K562 (cell line): ENCODE data around the gene VDAC2. TPM values are rescaled to one million over a fixed set of nuclear protein-coding genes. Genes with fewer than 3 reads are reported as not detected.

Source experiments
- ATAC-seq: fragments of 200-7000 bp; cut with Tn5 transposase; 3 replicates; pipeline ENCODE4 v1.9.1; 2020; ENCODE audit warnings: moderate library complexity
- BruUV-seq: library from RNA; stranded (reverse); fragments of 400-500 nt; replicated peaks from 2 replicates; lab custom pipeline; 2021; lab: Mats Ljungman, UMichigan
- CTCF ChIA-PET: fragments of 300-600 bp; formaldehyde crosslinking; extraction: SDS; loops from one replicate; lab custom pipeline; 2021; ENCODE audit warnings: low intra/inter-chr PET ratio; lab: Yijun Ruan, JAX
- POLR2A ChIA-PET: fragments of 300-600, 350-650 bp; sonication (Branson Sonifier 250); formaldehyde crosslinking; extraction: SDS; loops from one replicate; lab custom pipeline; 2021; ENCODE audit warnings: antibody characterized with exemption, inconsistent platforms; lab: Yijun Ruan, JAX
- DNase-seq, 4 experiments: peaks; one replicate each; pipeline versions ENCODE4 v3.0.0 to v3.0.0-alpha.2; 2011 to 2018; ENCODE audit warnings: low spot score in 3 of 4, mixed read lengths in 3 of 4; ENCODE audit errors: extremely low read depth in 1 of 4
- FAIRE-seq: peaks from 2 replicates; lab custom pipeline; 2011; peaks lifted over from hg19 to GRCh38; lab: Jason Lieb, UNC
- H2AFZ ChIP-seq: 2 replicates; pipeline ENCODE4 v1.6.0; 2011; ENCODE audit warnings: low read depth, low read length, control low read depth, inconsistent platforms
- H3K27ac ChIP-seq: fragments of 200-600 bp; 3 replicates; pipeline ENCODE4 v1.8.0; 2011; ENCODE audit warnings: low read depth, mild to moderate bottlenecking, control low read depth, inconsistent platforms, low read length, moderate library complexity, mixed read lengths; ENCODE audit errors: extremely low read depth
- H3K27me3 ChIP-seq, 2 experiments: fragments of 300-600 bp in 1 of 2; 2 replicates in 1 of 2; 3 replicates in 1 of 2; pipeline versions ENCODE4 v1.6.0 to v1.8.0; 2011; ENCODE audit warnings: inconsistent platforms in 2 of 2, low read length in 2 of 2, mild to moderate bottlenecking in 1 of 2, mixed read lengths in 1 of 2, moderate library complexity in 1 of 2; ENCODE audit not compliant: control insufficient read depth in 2 of 2, insufficient read depth in 2 of 2
- H3K36me3 ChIP-seq: fragments of 300-600 bp; 3 replicates; pipeline ENCODE4 v1.8.0; 2011; ENCODE audit warnings: mild to moderate bottlenecking, low read length, inconsistent platforms; ENCODE audit not compliant: control insufficient read depth, insufficient read depth
- H3K4me1 ChIP-seq, 2 experiments: fragments of 200-600 bp in 1 of 2; replicated peaks in 1 of 2; 2 replicates in 1 of 2; 3 replicates in 1 of 2; pipeline versions ENCODE4 v1.5.1 to v1.8.0; 2011; ENCODE audit warnings: inconsistent platforms in 2 of 2, low read length in 2 of 2, mild to moderate bottlenecking in 1 of 2, mixed read lengths in 1 of 2, moderate library complexity in 1 of 2; ENCODE audit not compliant: control insufficient read depth in 2 of 2, insufficient read depth in 2 of 2
- H3K4me2 ChIP-seq: 2 replicates; pipeline ENCODE4 v1.6.1; 2011; ENCODE audit warnings: low read length, control low read depth, inconsistent platforms, mixed read lengths; ENCODE audit not compliant: insufficient read depth
- H3K4me3 ChIP-seq: fragments of 200-600 bp; sonication (generic), shearing (Covaris generic); 2 replicates; pipeline ENCODE4 v1.5.1; 2016; ENCODE audit warnings: control low read depth, inconsistent platforms
- H3K79me2 ChIP-seq: fragments of 200-600 bp; 3 replicates; pipeline ENCODE4 v1.8.0; 2011; ENCODE audit warnings: low read length, inconsistent platforms; ENCODE audit not compliant: control insufficient read depth, insufficient read depth
- H3K9ac ChIP-seq, 2 experiments: 2 replicates each; pipeline versions ENCODE4 v1.6.0 to v1.6.1; 2011; ENCODE audit warnings: low read depth in 2 of 2, low read length in 2 of 2, control low read depth in 1 of 2, inconsistent platforms in 1 of 2, mild to moderate bottlenecking in 1 of 2, mixed read lengths in 1 of 2; ENCODE audit not compliant: insufficient read depth in 1 of 2
- H3K9me1 ChIP-seq: one replicate; pipeline ENCODE4 v1.6.0; 2011; ENCODE audit warnings: inconsistent platforms, mild to moderate bottlenecking, low read length, moderate library complexity; ENCODE audit not compliant: control insufficient read depth, insufficient read depth
- H3K9me3 ChIP-seq: replicated peaks from 2 replicates; pipeline ENCODE4 v1.5.1; 2011; ENCODE audit warnings: low read depth, low read length, inconsistent platforms; ENCODE audit not compliant: control insufficient read depth, insufficient read depth
- H4K20me1 ChIP-seq: replicated peaks from 2 replicates; pipeline ENCODE4 v1.6.1; 2011; ENCODE audit warnings: low read length, inconsistent platforms, mixed read lengths; ENCODE audit not compliant: control insufficient read depth, insufficient read depth
- ARNT ChIP-seq, 2 experiments: fragments of 450-650 bp; IDR thresholded peaks; 2 replicates each; pipeline ENCODE4 v1.6.1; 2016; ENCODE audit warnings: mild to moderate bottlenecking in 1 of 2
- FOXK1 ChIP-seq: sonication (generic); formaldehyde crosslinking; IDR thresholded peaks from 2 replicates; pipeline ENCODE4 v1.8.0; 2022; ENCODE audit warnings: missing genetic modification reagents, mild to moderate bottlenecking, borderline replicate concordance
- MAZ ChIP-seq, 2 experiments: fragments of 450-650 bp in 1 of 2; sonication (generic) in 1 of 2; formaldehyde crosslinking; IDR thresholded peaks in 1 of 2; conservative IDR thresholded peaks in 1 of 2; 2 replicates each; pipeline versions ENCODE4 v1.4.0 to v1.5.0; 2020; ENCODE audit warnings: mild to moderate bottlenecking in 1 of 2, missing genetic modification reagents in 1 of 2
- MTA3 ChIP-seq: fragments of 450-650 bp; formaldehyde crosslinking; IDR thresholded peaks from 2 replicates; pipeline ENCODE4 v1.6.1; 2017; ENCODE audit warnings: mild to moderate bottlenecking, borderline replicate concordance
- NBN ChIP-seq: fragments of 450-650 bp; IDR thresholded peaks from 2 replicates; pipeline ENCODE4 v1.6.1; 2016; ENCODE audit warnings: low read depth, mild to moderate bottlenecking
- RAD21 ChIP-seq, 2 experiments: fragments of 250-450 bp in 1 of 2; fragments of 450-650 bp in 1 of 2; sonication (Bioruptor Pico) in 1 of 2; formaldehyde crosslinking in 1 of 2; IDR thresholded peaks in 1 of 2; conservative IDR thresholded peaks in 1 of 2; 2 replicates each; pipeline versions ENCODE4 v1.4.0 to v1.8.0; 2020 to 2022; ENCODE audit warnings: mild to moderate bottlenecking in 2 of 2, moderate library complexity in 1 of 2
- SAP30 ChIP-seq: fragments of 200-600 bp; sonication (generic); IDR thresholded peaks from 2 replicates; pipeline ENCODE4 v1.6.1; 2012; ENCODE audit warnings: borderline replicate concordance, low read depth, mild to moderate bottlenecking, moderate library complexity, low read length, control low read depth, inconsistent platforms; ENCODE audit not compliant: insufficient read depth, poor library complexity, severe bottlenecking
- SP1 ChIP-seq: sonication (generic); formaldehyde crosslinking; IDR thresholded peaks from 2 replicates; pipeline ENCODE4 v1.8.1; 2022; ENCODE audit warnings: mild to moderate bottlenecking, missing genetic modification reagents
- TEAD4 ChIP-seq, 2 experiments: sonication (generic) in 1 of 2; formaldehyde crosslinking in 1 of 2; IDR thresholded peaks; 2 replicates each; pipeline versions ENCODE4 v1.6.1 to v1.8.0; 2012 to 2022; ENCODE audit warnings: borderline replicate concordance in 1 of 2, inconsistent platforms in 1 of 2, low read length in 1 of 2, mild to moderate bottlenecking in 1 of 2, missing genetic modification reagents in 1 of 2
- WGBS: fragments of 100-300 bp; shearing (Covaris generic); methylation state at CpG from one replicate; pipeline ENCODE4 v1.1.6; 2016; ENCODE audit warnings: low coverage, mixed read lengths; ENCODE audit not compliant: insufficient coverage; ENCODE audit errors: missing lambda C conversion rate; 5-methylcytosine and 5-hydroxymethylcytosine counted together
- in situ Hi-C: fragments of 300-500 bp; cut with MboI; formaldehyde crosslinking; loops from 4 replicates; pipeline ENCODE4 v1.15.0; 2018; ENCODE audit warnings: inconsistent platforms, mixed read lengths
- intact Hi-C: fragments of 100-400 bp; cut with micrococcal nuclease; formaldehyde crosslinking; loops from 2 replicates; pipeline ENCODE4 v1.14.2; 2022
- polyA plus RNA-seq, 8 experiments: library from polyadenylated mRNA; depleted of rRNA in 4 of 8; stranded (reverse) in 5 of 8; unstranded in 3 of 8; fragments of >200 nt; fragmentation: Nextera tagmentation in 2 of 8; fragmentation: Illumina TruSeq in 1 of 8; extraction: Ambion mirVana in 2 of 8; extraction: Trizol in 1 of 8; gene quantifications; 2 replicates each; pipeline versions ENCODE4 v1.2.1 to v1.2.3, GENCODE V29; 2011 to 2014; ENCODE audit warnings: inconsistent platforms in 1 of 8, missing spikeins in 1 of 8
- total RNA-seq, 7 experiments: library from RNA; depleted of rRNA in 6 of 7; stranded (reverse); fragments of >200 nt in 6 of 7; fragmentation: Illumina TruSeq in 2 of 7; extraction: Trizol in 2 of 7; gene quantifications; 2 replicates each; pipeline versions ENCODE4 v1.2.1 to v1.2.3, GENCODE V29; 2011 to 2021; ENCODE audit warnings: low replicate concordance in 1 of 7
- TF ChIP-seq, protein P1 (sequence below): sonication (generic); formaldehyde crosslinking; IDR thresholded peaks from 2 replicates; pipeline ENCODE4 v1.8.0; 2022; ENCODE audit warnings: mild to moderate bottlenecking, missing genetic modification reagents, borderline replicate concordance
- TF ChIP-seq, protein P2 (sequence below): fragments of 450-650 bp; IDR thresholded peaks from 2 replicates; pipeline ENCODE4 v1.7.1; 2018; ENCODE audit warnings: mild to moderate bottlenecking, low read depth; ENCODE audit not compliant: partially characterized antibody

VDAC2 gene
- total and polyA plus RNA-seq, 9 of the 15 experiments (the other 6 are each of a cell fraction or from before 2014, with no cell fraction given) = 139 to 450 (median 250) TPM

DNA sequence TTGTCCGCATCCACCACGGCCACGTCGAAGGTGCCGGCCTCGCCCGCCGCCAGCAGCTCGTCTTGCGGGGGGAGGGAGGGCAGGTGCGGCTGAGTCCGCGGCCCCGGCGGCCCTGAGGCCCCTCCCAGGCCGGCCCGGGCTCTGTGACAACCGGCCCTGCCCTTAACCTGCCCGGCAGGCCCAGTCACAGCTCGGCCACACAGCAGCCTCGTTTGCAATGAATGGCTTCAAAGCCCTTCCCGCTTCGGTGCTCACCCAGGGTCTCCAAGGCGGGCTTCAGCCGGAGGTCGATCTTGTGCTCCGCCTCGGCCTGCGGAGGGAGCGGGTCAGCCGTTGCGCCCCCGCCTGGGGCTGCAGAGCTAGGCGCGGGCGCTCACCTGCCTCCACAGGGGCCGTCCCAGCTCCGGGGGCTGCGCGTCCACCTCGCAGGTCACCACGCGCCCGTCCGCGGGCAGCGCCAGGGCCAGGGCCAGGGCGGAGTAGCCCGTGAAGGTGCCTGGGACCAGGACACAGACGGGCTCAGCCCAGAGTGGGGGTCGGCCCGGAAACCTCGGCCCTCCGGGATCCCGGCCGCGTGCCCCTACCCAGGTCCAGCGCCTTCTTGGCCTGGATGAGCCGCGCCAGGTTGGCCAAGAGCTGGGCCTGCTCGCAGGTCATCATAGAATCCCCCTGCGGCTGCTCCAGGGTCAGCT, 24.2 kb downstream of the VDAC2 start:
- DNase-seq (peak; percentile 58 to 68 (median 64)), FAIRE-seq (no peak), ATAC-seq (peak; percentile 54)
- Histone ChIP-seq H3K4me3 (peak overlapping the region; percentile 57), H3K36me3 (peaks cover 39% of the 10 kb centered on the region), H3K9me1 (no peaks in the 10 kb centered on the region), H3K4me1 (peaks cover 14 to 42% of the 10 kb centered on the region in 2 experiments), H3K27me3 (no peaks in the 10 kb centered on the region), H3K4me2 (peak overlapping the region; percentile 86), H3K79me2 (peaks cover 37% of the 10 kb centered on the region), H3K27ac (peak overlapping the region; percentile 91), H2AFZ (peak overlapping the region; percentile 95), H3K9ac (peak overlapping the region; percentile 86 to 98), H4K20me1 (no peaks in the 10 kb centered on the region), H3K9me3 (no peaks in the 10 kb centered on the region)
- WGBS = under 1% methylated on average over 54 of the region's 62 CpGs
- ChIA-PET POLR2A (interaction anchor here (0.5 to 4.8 kb wide), 17 partner anchors 10 to 1215 kb away, joined by 3 to 28 read pairs (median 3); partner anchors contain the start of genes SAMD8 and VDAC2), CTCF (interaction anchor here (0.6 to 4.2 kb wide), 10 partner anchors 44 to 991 kb away, joined by 3 to 53 read pairs (median 6); a partner anchor contains a TSS)
- intact Hi-C loops = loop anchor here (1.0 to 10.0 kb wide), 7 partner anchors 47 to 993 kb away; partner anchors contain the start of genes KAT6B and SAMD8
- no TSS peak for BruUV-seq
- in situ Hi-C loops = loop anchor here (10.0 kb wide), 1 partner anchor 990 kb away; no protein-coding TSS in a partner anchor
- no peak; the same call in 1 of the 2 replicates for TF ChIP-seq SP1 (CRISPR knock-in tag)
- peak in 1 of 2 experiments; percentile 29; a peak in 2 of 4 replicates for TF ChIP-seq RAD21 (CRISPR knock-in tag; conservative IDR thresholded peaks at IDR 0.05 in 1 of 2, IDR thresholded peaks at IDR 0.05 in 1 of 2)
- TF ChIP-seq, protein P1, sequence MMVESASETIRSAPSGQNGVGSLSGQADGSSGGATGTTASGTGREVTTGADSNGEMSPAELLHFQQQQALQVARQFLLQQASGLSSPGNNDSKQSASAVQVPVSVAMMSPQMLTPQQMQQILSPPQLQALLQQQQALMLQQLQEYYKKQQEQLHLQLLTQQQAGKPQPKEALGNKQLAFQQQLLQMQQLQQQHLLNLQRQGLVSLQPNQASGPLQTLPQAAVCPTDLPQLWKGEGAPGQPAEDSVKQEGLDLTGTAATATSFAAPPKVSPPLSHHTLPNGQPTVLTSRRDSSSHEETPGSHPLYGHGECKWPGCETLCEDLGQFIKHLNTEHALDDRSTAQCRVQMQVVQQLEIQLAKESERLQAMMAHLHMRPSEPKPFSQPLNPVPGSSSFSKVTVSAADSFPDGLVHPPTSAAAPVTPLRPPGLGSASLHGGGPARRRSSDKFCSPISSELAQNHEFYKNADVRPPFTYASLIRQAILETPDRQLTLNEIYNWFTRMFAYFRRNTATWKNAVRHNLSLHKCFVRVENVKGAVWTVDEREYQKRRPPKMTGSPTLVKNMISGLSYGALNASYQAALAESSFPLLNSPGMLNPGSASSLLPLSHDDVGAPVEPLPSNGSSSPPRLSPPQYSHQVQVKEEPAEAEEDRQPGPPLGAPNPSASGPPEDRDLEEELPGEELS (CRISPR knock-in tag) = peak; percentile 81
- TF ChIP-seq ARNT (IDR thresholded peaks at IDR 0.05) = no peak
- TF ChIP-seq FOXK1 = peak; percentile 89; the same call in 1 of the 2 replicates
- TF ChIP-seq MAZ (CRISPR knock-in tag; conservative IDR thresholded peaks at IDR 0.05 in 1 of 2, IDR thresholded peaks at IDR 0.05 in 1 of 2) = peak in 1 of 2 experiments; percentile 14; a peak in 2 of 4 replicates
- no peak for TF ChIP-seq TEAD4 (IDR thresholded peaks at IDR 0.05; ENCODE audit: low read length)
- peak; percentile 68; the same call in 1 of the 2 replicates for TF ChIP-seq TEAD4 (CRISPR knock-in tag; IDR thresholded peaks at IDR 0.05; ENCODE audit: borderline replicate concordance)
- TF ChIP-seq SAP30 = peak; percentile 62
- no peak for TF ChIP-seq NBN
- peak; percentile 50; the same call in 1 of the 2 replicates for TF ChIP-seq MTA3
- TF ChIP-seq, protein P2, sequence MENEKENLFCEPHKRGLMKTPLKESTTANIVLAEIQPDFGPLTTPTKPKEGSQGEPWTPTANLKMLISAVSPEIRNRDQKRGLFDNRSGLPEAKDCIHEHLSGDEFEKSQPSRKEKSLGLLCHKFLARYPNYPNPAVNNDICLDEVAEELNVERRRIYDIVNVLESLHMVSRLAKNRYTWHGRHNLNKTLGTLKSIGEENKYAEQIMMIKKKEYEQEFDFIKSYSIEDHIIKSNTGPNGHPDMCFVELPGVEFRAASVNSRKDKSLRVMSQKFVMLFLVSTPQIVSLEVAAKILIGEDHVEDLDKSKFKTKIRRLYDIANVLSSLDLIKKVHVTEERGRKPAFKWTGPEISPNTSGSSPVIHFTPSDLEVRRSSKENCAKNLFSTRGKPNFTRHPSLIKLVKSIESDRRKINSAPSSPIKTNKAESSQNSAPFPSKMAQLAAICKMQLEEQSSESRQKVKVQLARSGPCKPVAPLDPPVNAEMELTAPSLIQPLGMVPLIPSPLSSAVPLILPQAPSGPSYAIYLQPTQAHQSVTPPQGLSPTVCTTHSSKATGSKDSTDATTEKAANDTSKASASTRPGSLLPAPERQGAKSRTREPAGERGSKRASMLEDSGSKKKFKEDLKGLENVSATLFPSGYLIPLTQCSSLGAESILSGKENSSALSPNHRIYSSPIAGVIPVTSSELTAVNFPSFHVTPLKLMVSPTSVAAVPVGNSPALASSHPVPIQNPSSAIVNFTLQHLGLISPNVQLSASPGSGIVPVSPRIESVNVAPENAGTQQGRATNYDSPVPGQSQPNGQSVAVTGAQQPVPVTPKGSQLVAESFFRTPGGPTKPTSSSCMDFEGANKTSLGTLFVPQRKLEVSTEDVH = no peak
